Smooth muscle cell (in vitro differentiated cells): Measurements from ENCODE around the gene NIPAL3. TPM values are rescaled to one million over a fixed set of nuclear protein-coding genes. Genes with fewer than 3 reads are reported as not detected.

Experiments
- DNase-seq: peaks from one replicate; lab custom pipeline; 2025; ENCODE audit not compliant: unreplicated experiment; lab: John Stamatoyannopoulos, UW
- H2AFZ ChIP-seq: fragments of 200-600 bp; sonication (generic); 2 replicates; pipeline ENCODE4 v1.6.0; 2016; ENCODE audit warnings: antibody characterized with exemption, low read depth, mild to moderate bottlenecking
- H3F3A ChIP-seq: fragments of 200-600 bp; sonication (generic); 2 replicates; pipeline ENCODE4 v1.6.0; 2017; ENCODE audit warnings: antibody characterized with exemption, low read depth
- H3K27ac ChIP-seq: fragments of 200-600 bp; sonication (generic); 2 replicates; pipeline ENCODE4 v1.5.1; 2016; ENCODE audit warnings: low read depth, mild to moderate bottlenecking
- H3K27me3 ChIP-seq: fragments of 200-600 bp; sonication (generic); 2 replicates; pipeline ENCODE4 v1.6.1; 2016; ENCODE audit warnings: low read depth, mild to moderate bottlenecking
- H3K36me3 ChIP-seq: fragments of 200-600 bp; sonication (generic); 2 replicates; pipeline ENCODE4 v1.5.1; 2016; ENCODE audit warnings: low read depth
- H3K4me1 ChIP-seq: fragments of 200-600 bp; sonication (generic); 2 replicates; pipeline ENCODE4 v1.5.1; 2016; ENCODE audit warnings: low read depth
- H3K4me2 ChIP-seq: fragments of 200-600 bp; sonication (generic); 2 replicates; pipeline ENCODE4 v1.6.0; 2016; ENCODE audit warnings: mild to moderate bottlenecking
- H3K4me3 ChIP-seq: fragments of 200-600 bp; sonication (generic); 2 replicates; pipeline ENCODE4 v1.5.1; 2016; ENCODE audit warnings: mild to moderate bottlenecking
- H3K79me2 ChIP-seq: fragments of 200-600 bp; sonication (generic); 2 replicates; pipeline ENCODE4 v1.6.0; 2016; ENCODE audit warnings: low read depth, mild to moderate bottlenecking
- H3K9ac ChIP-seq: fragments of 200-600 bp; sonication (generic); 2 replicates; pipeline ENCODE4 v1.6.0; 2016; ENCODE audit warnings: low read depth
- H3K9me3 ChIP-seq: fragments of 200-600 bp; sonication (generic); replicated peaks from 2 replicates; pipeline ENCODE4 v1.5.1; 2016; ENCODE audit warnings: low read depth
- H4K20me1 ChIP-seq: fragments of 200-600 bp; sonication (generic); 2 replicates; pipeline ENCODE4 v1.6.0; 2016; ENCODE audit warnings: low read depth
- WGBS: methylation state at CpG from one replicate; pipeline ENCODE4 v1.1.7; 2016; ENCODE audit warnings: low lambda C conversion rate; 5-methylcytosine and 5-hydroxymethylcytosine counted together
- polyA plus RNA-seq: library from polyadenylated mRNA; unstranded; fragments of >200 nt; fragmentation: Nextera tagmentation; extraction: Ambion mirVana; gene quantifications from 2 replicates; pipeline ENCODE4 v1.2.1, GENCODE V29; 2016
- total RNA-seq: library from RNA; depleted of rRNA; stranded (reverse); fragments of >200 nt; gene quantifications from 2 replicates; pipeline ENCODE4 v1.2.3, GENCODE V29; 2014
- TF ChIP-seq, protein P1 (sequence below): fragments of 200-600 bp; sonication (generic); IDR thresholded peaks from 2 replicates; pipeline ENCODE4 v1.5.1; 2017; ENCODE audit warnings: borderline replicate concordance, mild to moderate bottlenecking, antibody characterized with exemption; ENCODE audit not compliant: insufficient read depth, poor library complexity, severe bottlenecking

NIPAL3 gene
- total and polyA plus RNA-seq, 2 experiments from 2014 or later, result 9.3 to 22.5 TPM

DNA sequence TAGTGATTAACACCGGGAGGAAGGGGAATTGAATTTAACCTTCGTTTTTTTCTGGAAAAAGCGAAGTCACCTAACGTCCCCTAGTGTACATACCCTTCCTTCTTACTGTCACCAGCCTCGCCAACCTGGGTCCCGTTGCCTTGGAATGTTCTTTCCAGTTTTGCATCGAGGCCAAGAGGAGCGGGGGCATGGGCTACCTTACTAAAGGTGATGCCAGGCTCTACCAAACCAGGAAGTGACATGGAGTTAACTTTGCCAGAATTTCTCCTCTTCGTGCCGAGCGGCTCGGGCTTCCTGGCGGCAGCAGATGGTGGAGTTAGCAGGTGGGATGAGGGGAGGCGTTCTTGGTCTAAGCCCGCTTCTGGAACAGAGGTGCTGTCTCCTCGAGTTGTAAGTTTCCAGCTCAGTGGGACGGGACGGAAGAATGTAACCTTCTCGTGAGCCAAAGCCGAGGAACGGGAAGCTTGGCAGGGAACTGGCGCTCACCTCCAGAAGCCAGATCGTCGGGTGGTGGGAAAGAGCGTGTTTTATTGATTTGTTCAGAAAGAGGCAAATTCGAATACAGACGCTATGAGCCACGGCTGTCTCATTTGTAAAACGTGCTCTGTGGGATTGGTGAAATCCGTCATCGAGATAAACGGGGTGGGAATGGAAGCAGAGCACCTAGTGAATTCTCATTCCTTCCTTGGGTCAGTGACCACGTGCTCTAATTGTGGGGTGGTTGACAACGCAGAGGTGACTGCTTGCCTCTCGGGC is 486 bp downstream of the NIPAL3 start:
- WGBS, result 14% methylated on average over 35 of the region's 35 CpGs
- peak overlapping the region; percentile 89 for H2AFZ ChIP-seq
- no peaks in the 10 kb centered on the region for H3K36me3 ChIP-seq
- H3K9ac ChIP-seq, result peak overlapping the region; percentile 64
- TF ChIP-seq, protein P1, sequence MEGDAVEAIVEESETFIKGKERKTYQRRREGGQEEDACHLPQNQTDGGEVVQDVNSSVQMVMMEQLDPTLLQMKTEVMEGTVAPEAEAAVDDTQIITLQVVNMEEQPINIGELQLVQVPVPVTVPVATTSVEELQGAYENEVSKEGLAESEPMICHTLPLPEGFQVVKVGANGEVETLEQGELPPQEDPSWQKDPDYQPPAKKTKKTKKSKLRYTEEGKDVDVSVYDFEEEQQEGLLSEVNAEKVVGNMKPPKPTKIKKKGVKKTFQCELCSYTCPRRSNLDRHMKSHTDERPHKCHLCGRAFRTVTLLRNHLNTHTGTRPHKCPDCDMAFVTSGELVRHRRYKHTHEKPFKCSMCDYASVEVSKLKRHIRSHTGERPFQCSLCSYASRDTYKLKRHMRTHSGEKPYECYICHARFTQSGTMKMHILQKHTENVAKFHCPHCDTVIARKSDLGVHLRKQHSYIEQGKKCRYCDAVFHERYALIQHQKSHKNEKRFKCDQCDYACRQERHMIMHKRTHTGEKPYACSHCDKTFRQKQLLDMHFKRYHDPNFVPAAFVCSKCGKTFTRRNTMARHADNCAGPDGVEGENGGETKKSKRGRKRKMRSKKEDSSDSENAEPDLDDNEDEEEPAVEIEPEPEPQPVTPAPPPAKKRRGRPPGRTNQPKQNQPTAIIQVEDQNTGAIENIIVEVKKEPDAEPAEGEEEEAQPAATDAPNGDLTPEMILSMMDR, result no peak
- DNase-seq, result no peak
- peaks cover 6% of the 10 kb centered on the region for H3F3A ChIP-seq
- H3K27me3 ChIP-seq, result no peaks in the 10 kb centered on the region
- H4K20me1 ChIP-seq, result no peaks in the 10 kb centered on the region
- H3K4me2 ChIP-seq, result peak overlapping the region; percentile 98
- peaks cover 13% of the 10 kb centered on the region for H3K4me1 ChIP-seq
- no peaks in the 10 kb centered on the region for H3K79me2 ChIP-seq
- peak overlapping the region; percentile 94 for H3K27ac ChIP-seq
- peak overlapping the region; percentile 65 for H3K4me3 ChIP-seq
- H3K9me3 ChIP-seq, result no peaks in the 10 kb centered on the region

DNA sequence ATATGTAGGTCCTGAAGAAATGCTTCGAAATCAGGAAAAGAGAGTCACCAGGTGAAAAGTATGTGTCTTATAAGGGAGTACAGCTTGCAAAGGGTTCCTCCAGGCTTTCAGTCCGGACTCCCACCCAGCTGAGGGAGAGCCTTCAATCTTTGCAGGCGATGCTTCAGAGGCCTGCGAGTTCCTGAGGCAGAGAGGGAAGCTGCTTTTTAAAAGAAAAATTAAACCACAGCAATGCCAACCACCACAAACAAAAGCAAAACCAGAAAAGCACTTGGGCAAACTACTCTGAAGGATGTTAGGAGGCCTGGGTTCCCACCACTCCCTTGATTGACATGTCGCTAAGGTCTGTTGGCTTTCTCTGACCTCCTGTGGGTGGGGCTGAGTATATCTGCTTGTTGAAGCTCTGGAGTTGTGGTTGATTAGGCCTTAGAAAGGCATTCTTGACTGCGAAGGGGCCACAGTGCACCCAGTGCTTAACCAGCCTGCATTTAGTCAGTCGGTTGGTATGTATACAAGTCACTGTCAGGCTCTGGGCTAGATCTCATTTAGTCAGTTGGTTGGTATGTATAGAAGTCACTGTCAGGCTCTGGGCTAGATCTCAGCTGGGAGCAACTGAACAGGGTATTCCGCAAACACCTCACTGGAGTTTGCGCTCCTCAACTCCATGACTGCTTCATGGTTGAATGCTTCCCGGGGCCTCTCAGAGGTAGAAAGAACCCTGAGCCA is 1.2 kb downstream of the NIPAL3 start:
- peak overlapping the region; percentile 89 for H2AFZ ChIP-seq
- no peaks in the 10 kb centered on the region for H4K20me1 ChIP-seq
- peak overlapping the region; percentile 65 for H3K4me3 ChIP-seq
- TF ChIP-seq, protein P1, result no peak
- H3K27me3 ChIP-seq, result no peaks in the 10 kb centered on the region
- peak overlapping the region; percentile 94 for H3K27ac ChIP-seq
- peaks cover 13% of the 10 kb centered on the region for H3K4me1 ChIP-seq
- 25% methylated on average over 10 of the region's 10 CpGs for WGBS
- no peaks in the 10 kb centered on the region for H3K36me3 ChIP-seq
- peak overlapping the region; percentile 98 for H3K4me2 ChIP-seq
- H3K79me2 ChIP-seq, result no peaks in the 10 kb centered on the region
- peak; percentile 21 for DNase-seq
- H3F3A ChIP-seq, result peaks cover 6% of the 10 kb centered on the region
- peak overlapping the region; percentile 71 for H3K9ac ChIP-seq
- H3K9me3 ChIP-seq, result no peaks in the 10 kb centered on the region

GRCh38 chr1:24417681-24418080 is 2.1 kb downstream of the NIPAL3 start:
- H3K4me1 ChIP-seq, result peaks cover 13% of the 10 kb centered on the region
- no peak overlapping the region for H2AFZ ChIP-seq
- TF ChIP-seq, protein P1, result no peak
- peak overlapping the region; percentile 72 for H3K4me2 ChIP-seq
- no peaks in the 10 kb centered on the region for H4K20me1 ChIP-seq
- no peaks in the 10 kb centered on the region for H3K27me3 ChIP-seq
- peak overlapping the region; percentile 8 for H3K4me3 ChIP-seq
- H3K36me3 ChIP-seq, result no peaks in the 10 kb centered on the region
- no peak for DNase-seq
- H3K9ac ChIP-seq, result peak overlapping the region; percentile 71
- H3K79me2 ChIP-seq, result no peaks in the 10 kb centered on the region
- H3F3A ChIP-seq, result peaks cover 6% of the 10 kb centered on the region
- H3K9me3 ChIP-seq, result no peaks in the 10 kb centered on the region
- WGBS, result 34% methylated on average over 1 of the region's 1 CpG
- H3K27ac ChIP-seq, result peak overlapping the region; percentile 94
